NB4 (cell line): ENCODE data around the gene ADAMTS2.

Experiments used
- DNase-seq: peaks from one replicate; pipeline ENCODE4 v3.0.0; 2010; ENCODE audit warnings: low read depth
- H3K4me3 ChIP-seq: one replicate; pipeline ENCODE4 v1.5.1; 2011; ENCODE audit warnings: mild to moderate bottlenecking, low read depth, low read length, moderate library complexity
- CTCF ChIP-seq: IDR thresholded peaks from one replicate; pipeline ENCODE4 v1.5.1; 2012; ENCODE audit warnings: low read depth, low read length
- MAX ChIP-seq: IDR thresholded peaks from 2 replicates; pipeline ENCODE4 v1.6.1; 2011; ENCODE audit warnings: low read depth, low read length
- MYC ChIP-seq: IDR thresholded peaks from 2 replicates; pipeline ENCODE4 v1.6.1; 2011; ENCODE audit warnings: low read depth, low read length
- POLR2A ChIP-seq: IDR thresholded peaks from 2 replicates; pipeline ENCODE4 v1.6.1; 2011; ENCODE audit warnings: mild to moderate bottlenecking; ENCODE audit not compliant: insufficient read length; ENCODE audit errors: extremely low read depth

The ADAMTS2 gene

DNA sequence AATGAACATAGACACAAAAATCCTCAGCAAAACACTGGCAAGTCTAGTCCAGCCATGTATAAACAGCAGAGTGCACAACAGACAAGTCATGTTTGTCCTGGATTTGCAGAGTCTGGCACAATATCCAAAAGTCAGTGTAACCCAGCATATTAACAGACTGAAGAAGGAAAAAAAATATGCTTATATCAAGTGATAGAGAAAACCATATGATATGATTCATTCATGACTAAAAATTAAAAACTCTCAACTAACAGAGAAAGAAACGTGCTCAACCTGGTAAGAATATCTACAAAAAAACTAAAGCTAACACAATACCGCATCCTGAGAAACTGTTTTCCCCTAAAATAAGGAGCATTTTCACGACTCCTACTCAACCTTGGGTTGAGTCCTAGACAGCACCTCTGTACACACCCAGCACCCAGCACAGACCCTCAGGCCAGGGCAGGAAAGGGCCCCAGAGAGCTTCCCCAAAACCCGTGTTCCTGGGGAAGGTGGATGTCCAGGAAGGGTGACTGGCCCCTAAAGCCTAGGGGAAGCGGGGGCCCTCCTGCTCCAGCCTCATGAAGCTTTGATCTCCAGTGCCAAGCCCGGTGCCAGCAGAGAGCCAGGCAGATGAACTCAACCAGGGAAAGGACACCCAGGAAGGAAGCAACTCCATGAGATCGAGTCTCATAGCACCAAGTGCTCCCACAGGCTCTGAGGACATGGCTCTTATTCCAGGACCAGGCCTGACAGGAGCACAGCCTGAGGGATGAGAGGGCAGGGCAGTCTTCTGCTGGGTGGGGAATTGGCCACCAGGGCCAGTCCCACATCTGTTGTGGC, 38.9 kb downstream of the ADAMTS2 start:
- TF ChIP-seq MAX (no peak), POLR2A (no peak), CTCF (no peak), MYC (no peak)
- H3K4me3 ChIP-seq: no peak overlapping the region
- no peak for DNase-seq

- H3K4me3 ChIP-seq: no peak overlapping the region
- TF ChIP-seq POLR2A (no peak), MAX (no peak), MYC (no peak), CTCF (no peak)
- no peak for DNase-seq
Observed at GRCh38 chr5:179304871-179305270, 40.4 kb downstream of the ADAMTS2 start.

GRCh38 chr5:179304466-179304865, 40.8 kb downstream of the ADAMTS2 start:
- TF ChIP-seq POLR2A (no peak), MAX (no peak), MYC (no peak), CTCF (no peak)
- no peak overlapping the region for H3K4me3 ChIP-seq
- no peak for DNase-seq

GRCh38 chr5:179303451-179304200, 41.6 kb downstream of the ADAMTS2 start:
- DNase-seq: no peak
- no peak overlapping the region for H3K4me3 ChIP-seq
- no peak for TF ChIP-seq MYC
- no peak for TF ChIP-seq CTCF
- no peak for TF ChIP-seq MAX
- TF ChIP-seq POLR2A: no peak

DNA sequence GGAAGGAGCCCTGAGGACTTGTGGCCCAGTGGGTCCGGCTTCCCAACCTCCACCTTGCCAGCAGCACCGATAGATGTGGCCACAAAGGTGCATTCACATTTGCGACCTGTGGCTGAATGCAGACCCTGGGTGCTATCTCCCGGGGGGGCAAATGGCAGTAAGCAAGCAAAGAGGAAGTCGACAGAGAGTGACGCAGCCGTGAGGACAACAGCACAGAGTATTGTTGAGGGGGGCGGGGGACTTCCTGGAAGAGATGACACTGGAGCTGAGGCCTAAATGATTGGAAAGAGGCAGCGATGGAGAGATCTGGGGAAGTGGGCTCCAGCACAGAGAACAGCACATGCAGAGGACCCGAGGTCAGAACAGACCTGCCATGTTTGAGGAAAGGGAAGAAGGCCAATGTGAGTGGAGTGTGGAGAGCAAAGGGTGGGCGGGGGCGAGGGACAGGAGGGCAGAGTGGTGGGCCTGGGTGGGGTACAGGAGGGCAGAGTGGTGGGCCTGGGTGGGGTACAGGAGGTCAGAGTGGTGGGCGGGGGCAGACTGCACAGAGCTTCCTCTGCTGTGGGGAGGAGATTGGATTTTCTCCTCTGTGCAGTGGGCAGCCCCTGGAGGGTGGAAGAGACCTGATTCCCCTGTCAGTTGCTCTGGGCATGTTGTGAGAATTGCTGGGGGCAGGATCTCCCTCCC, 42.6 kb downstream of the ADAMTS2 start:
- H3K4me3 ChIP-seq: no peak overlapping the region
- DNase-seq: peak; percentile 68
- TF ChIP-seq MYC (no peak), POLR2A (no peak), MAX (no peak), CTCF (no peak)
